ENCODE measurements around the gene COL27A1.

Gene COL27A1

DNA sequence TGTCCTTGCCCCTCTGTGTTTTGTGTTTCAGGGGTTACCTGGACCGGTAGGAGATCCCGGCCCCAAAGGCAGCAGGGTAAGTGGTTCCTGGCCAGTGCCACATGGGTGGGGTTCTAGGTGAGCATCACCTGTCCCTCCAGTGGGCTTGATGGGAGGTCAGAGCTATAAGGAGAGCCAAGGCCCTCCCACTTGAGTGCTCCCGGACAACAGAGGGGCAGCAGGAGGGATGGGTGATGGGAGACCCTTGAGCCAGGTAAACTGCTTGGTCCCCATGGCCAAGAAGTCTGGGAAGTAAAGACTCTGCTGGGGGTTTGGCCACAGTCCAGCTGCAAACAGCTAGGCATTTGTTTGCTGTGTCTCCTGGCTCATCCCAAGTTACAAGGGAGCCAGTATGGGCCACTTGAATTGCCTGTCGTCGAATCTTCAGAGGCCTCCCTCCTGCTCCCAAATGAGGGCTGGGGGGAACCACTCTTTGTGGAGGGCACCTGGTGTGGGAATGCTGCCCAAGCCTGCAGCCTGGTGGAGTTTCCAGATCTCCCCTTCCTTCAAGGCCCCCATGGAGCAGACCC lies 51.0 kb downstream of the COL27A1 start:
- Histone ChIP-seq H3K36me3 (peaks cover 44 to 99% (median 92%) of the 10 kb centered on the region in 11 experiments), H3K27ac (peak overlapping the region in 1 of 11 experiments; percentile 13; a peak in 1 of 22 replicates), H3K9ac (peak overlapping the region in 3 of 11 experiments; percentile 3 to 44 (median 43); a peak in 2 of 22 replicates)

DNA sequence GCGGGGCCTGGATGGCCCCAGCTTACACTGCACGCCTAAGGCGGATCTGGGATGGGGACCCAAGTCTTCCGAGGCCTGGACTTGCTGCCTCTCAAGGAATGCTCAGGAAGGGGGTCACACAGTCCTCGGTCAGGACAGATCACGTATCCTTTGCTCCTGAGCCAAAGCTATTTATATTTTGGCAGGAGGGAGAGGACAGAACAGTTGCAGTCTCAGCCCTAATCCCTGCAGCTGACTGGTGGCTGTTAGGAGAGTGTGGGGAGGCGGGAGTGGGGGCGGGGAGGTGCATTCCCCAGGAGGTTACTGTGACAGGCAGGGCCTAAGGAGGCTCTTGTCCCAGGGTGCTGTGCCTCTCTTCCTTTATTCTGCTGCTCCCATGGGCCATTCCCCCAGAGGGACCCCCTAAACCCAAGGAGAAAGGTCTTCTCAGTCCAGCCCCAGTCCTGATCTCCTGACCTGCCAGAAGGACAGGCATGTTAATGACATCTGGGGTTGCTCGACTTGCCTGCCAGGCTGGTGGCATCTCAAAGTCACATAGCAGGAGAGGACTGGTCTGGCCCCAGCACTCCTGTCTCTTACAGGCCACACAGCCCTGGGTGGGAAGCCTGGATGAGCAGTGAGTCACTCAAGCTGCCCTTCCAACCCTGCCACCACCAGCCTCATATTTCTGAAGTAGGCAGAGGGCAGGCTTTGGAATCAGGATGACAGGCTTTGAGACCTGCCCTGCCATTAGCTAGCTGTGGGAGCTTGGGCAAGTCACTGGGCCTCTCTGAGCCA lies 51.9 kb downstream of the COL27A1 start:
- H3K9me3 ChIP-seq (replicated peaks in 1 of 11), result no peaks in the 10 kb centered on the region
- H3K27ac ChIP-seq, result peak overlapping the region in 2 of 11 experiments; percentile 13 to 43; a peak in 3 of 22 replicates
- H3K4me3 ChIP-seq, result no peak overlapping the region
- H3K27me3 ChIP-seq, result no peaks in the 10 kb centered on the region
- peaks cover 0 to 40% (median 6%) of the 10 kb centered on the region in 11 experiments; a peak in 10 of 22 replicates for H4K20me1 ChIP-seq
- TF ChIP-seq Cebpa-rat (IDR thresholded peaks at IDR 0.05), result no peak
- peaks cover 0 to 67% (median 60%) of the 10 kb centered on the region in 10 experiments; a peak in 16 of 20 replicates for H3K4me1 ChIP-seq
- peaks cover 50 to 99% (median 92%) of the 10 kb centered on the region in 11 experiments for H3K36me3 ChIP-seq
- peak overlapping the region in 2 of 11 experiments; percentile 35 to 43; a peak in 2 of 22 replicates for H3K9ac ChIP-seq
- H3K4me2 ChIP-seq, result peak overlapping the region in 8 of 11 experiments; percentile 24 to 69 (median 52); a peak in 11 of 22 replicates

More for the DNA sequence above, 51.0 kb downstream of the COL27A1 start:
- no peaks in the 10 kb centered on the region for H3K9me3 ChIP-seq (replicated peaks in 1 of 11)
- peak overlapping the region in 8 of 11 experiments; percentile 24 to 69 (median 52); a peak in 14 of 22 replicates for H3K4me2 ChIP-seq
- H3K4me3 ChIP-seq, result no peak overlapping the region
- no peak for TF ChIP-seq Cebpa-rat (IDR thresholded peaks at IDR 0.05)
- H3K27me3 ChIP-seq, result no peaks in the 10 kb centered on the region
- peaks cover 0 to 69% (median 55%) of the 10 kb centered on the region in 10 experiments; a peak in 16 of 20 replicates for H3K4me1 ChIP-seq
- peaks cover 0 to 49% (median 7%) of the 10 kb centered on the region in 11 experiments; a peak in 10 of 22 replicates for H4K20me1 ChIP-seq

DNA sequence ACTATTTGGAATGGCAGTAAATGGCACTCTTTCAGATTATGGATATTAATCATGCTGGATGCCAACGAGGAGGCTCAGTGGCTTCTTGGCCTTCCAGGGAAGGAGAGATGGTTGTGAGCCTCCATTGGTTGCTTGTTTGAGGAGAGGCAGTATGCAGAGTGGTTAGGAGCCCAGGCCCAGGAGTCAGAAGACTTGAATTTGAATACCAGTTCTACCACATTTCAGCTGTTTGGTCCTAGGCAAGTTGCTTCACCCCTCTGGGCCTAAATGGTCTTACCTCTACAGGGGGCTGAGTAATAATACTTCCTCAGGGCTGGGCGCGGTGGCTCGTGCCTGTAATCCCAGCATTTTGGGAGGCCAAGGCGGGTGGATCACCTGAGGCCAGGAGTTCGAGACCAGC lies 52.5 kb downstream of the COL27A1 start:
- Histone ChIP-seq H3K4me2 (no peak overlapping the region), H3K4me3 (no peak overlapping the region), H3K4me1 (peaks cover 0 to 65% (median 58%) of the 10 kb centered on the region in 10 experiments; a peak in 16 of 20 replicates), H3K9me3 (replicated peaks in 1 of 11) (no peaks in the 10 kb centered on the region), H3K27me3 (no peaks in the 10 kb centered on the region), H4K20me1 (peaks cover 0 to 42% (median 6%) of the 10 kb centered on the region in 11 experiments; a peak in 9 of 22 replicates), H3K36me3 (peaks cover 57 to 100% (median 92%) of the 10 kb centered on the region in 11 experiments), H3K9ac (no peak overlapping the region), H3K27ac (no peak overlapping the region)
- no peak for TF ChIP-seq Cebpa-rat (IDR thresholded peaks at IDR 0.05)

DNA sequence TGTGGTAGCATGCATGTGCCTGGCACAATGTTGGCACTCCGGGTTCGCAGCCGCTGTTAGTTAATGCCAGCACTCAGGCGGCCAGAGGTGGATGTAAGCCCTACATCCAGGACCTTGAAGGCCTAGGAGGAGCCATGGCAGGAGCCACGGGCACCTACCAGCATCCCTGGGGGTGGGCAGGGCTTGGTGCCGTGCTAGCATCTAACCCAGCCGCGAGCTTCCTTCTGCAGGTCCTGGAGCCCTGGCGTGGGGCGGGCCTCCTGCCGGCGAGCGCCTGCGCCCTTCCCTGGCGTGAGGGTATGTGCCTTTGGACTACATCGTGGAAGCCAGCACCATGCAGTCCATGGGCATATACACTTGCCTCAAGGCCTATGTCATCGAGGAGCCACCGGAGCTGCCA lies 53.8 kb downstream of the COL27A1 start:
- peaks cover 0 to 63% (median 53%) of the 10 kb centered on the region in 10 experiments; a peak in 15 of 20 replicates for H3K4me1 ChIP-seq
- no peak for TF ChIP-seq Cebpa-rat (IDR thresholded peaks at IDR 0.05)
- no peaks in the 10 kb centered on the region for H3K27me3 ChIP-seq
- no peaks in the 10 kb centered on the region for H3K9me3 ChIP-seq (replicated peaks in 1 of 11)
- no peak overlapping the region for H3K9ac ChIP-seq
- peaks cover 0 to 46% (median 6%) of the 10 kb centered on the region in 11 experiments; a peak in 9 of 22 replicates for H4K20me1 ChIP-seq
- no peak overlapping the region for H3K4me3 ChIP-seq
- peaks cover 70 to 100% (median 95%) of the 10 kb centered on the region in 11 experiments for H3K36me3 ChIP-seq
- H3K4me2 ChIP-seq, result peak overlapping the region in 7 of 11 experiments; percentile 9 to 65 (median 55); a peak in 9 of 22 replicates
- no peak overlapping the region for H3K27ac ChIP-seq

DNA sequence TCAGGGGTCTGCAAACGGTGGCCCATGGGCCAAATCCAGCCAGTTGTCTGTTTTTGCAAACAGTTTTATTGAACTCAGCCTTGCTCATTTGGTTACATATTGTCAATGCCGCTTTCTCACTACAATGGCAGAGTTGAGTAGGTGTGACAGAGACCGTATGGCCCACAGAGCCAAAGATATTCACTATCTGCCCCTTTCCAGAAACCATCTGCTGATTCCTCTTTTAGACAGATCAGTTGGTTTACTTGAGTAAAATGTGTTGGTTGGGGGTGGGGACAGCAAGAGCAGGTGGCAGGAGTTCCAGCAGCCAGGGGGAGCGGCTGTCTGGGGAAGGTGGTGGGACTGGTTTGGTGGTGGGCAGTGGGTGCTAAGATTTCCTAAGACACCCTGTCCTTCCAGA lies 54.8 kb downstream of the COL27A1 start:
- Histone ChIP-seq H3K27me3 (no peaks in the 10 kb centered on the region), H3K4me3 (no peak overlapping the region), H4K20me1 (peaks cover 0 to 46% (median 6%) of the 10 kb centered on the region in 11 experiments; a peak in 9 of 22 replicates), H3K4me2 (peak overlapping the region in 6 of 11 experiments; percentile 29 to 65 (median 56); a peak in 10 of 22 replicates), H3K36me3 (peaks cover 77 to 100% (median 94%) of the 10 kb centered on the region in 11 experiments), H3K4me1 (peaks cover 0 to 63% (median 51%) of the 10 kb centered on the region in 10 experiments; a peak in 15 of 20 replicates), H3K9me3 (replicated peaks in 1 of 11) (no peaks in the 10 kb centered on the region), H3K27ac (no peak overlapping the region), H3K9ac (no peak overlapping the region; a peak in 1 of 22 replicates)
- no peak for TF ChIP-seq Cebpa-rat (IDR thresholded peaks at IDR 0.05)

DNA sequence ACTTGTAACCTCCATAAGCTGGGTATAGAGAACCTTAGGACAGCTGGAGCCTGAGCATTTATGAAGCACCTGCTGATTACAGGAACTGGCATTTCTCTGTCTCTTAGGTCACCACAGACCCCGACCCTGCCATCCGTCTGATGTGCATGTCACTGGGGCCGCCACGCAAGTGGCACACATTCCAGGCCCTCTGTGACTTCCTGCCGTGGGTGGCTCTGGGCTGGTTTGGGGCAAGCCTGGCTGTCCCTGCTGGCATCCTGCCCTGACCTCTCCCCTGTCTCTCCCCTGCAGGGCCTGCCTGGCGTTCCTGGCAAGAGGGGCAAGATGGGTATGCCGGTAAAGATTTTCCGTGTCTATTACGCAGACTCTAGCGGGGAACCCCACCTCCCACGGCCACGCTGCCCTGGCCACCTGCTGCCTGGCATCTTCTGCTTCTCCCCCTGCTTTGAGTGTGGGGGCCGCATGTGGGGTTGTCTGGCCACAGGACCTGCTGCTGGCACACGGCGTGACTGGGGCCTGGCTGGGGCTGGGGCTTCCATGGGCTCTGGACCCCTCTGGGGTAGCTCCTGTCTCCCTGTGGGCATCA lies 55.4 kb downstream of the COL27A1 start:
- peaks cover 0 to 61% (median 45%) of the 10 kb centered on the region in 10 experiments; a peak in 15 of 20 replicates for H3K4me1 ChIP-seq
- peak overlapping the region in 7 of 11 experiments; percentile 17 to 65 (median 55); a peak in 12 of 22 replicates for H3K4me2 ChIP-seq
- peaks cover 0 to 48% (median 6%) of the 10 kb centered on the region in 11 experiments; a peak in 10 of 22 replicates for H4K20me1 ChIP-seq
- TF ChIP-seq Cebpa-rat (IDR thresholded peaks at IDR 0.05), result no peak
- H3K27me3 ChIP-seq, result no peaks in the 10 kb centered on the region
- no peak overlapping the region for H3K9ac ChIP-seq
- no peaks in the 10 kb centered on the region for H3K9me3 ChIP-seq (replicated peaks in 1 of 11)
- H3K4me3 ChIP-seq, result no peak overlapping the region
- H3K27ac ChIP-seq, result no peak overlapping the region
- peaks cover 76 to 100% (median 94%) of the 10 kb centered on the region in 11 experiments for H3K36me3 ChIP-seq

DNA sequence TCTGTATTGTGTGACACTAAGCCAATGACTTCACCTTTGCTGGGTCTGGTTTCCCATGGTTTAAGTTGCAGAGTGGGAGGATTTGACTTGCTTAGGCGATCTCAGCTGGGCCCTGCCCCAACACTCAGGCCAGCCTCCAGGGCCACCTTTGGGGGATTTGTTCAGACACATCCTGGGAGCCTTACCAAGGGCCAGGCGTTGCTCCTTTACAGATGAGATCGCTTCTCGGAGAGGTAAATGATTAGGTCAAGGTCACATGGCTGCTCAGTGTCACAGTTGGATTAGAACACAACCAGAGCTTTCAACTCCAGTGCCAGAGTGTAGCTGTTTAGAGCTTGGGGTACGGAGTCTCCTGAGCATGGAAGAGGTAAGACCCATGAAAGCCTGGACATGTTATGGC lies 57.5 kb downstream of the COL27A1 start:
- TF ChIP-seq Cebpa-rat (IDR thresholded peaks at IDR 0.05), result no peak
- no peak overlapping the region for H3K27ac ChIP-seq
- H4K20me1 ChIP-seq, result peaks cover 0 to 64% (median 6%) of the 10 kb centered on the region in 11 experiments; a peak in 10 of 22 replicates
- H3K36me3 ChIP-seq, result peaks cover 70 to 100% (median 97%) of the 10 kb centered on the region in 11 experiments
- H3K4me1 ChIP-seq, result peaks cover 0 to 41% (median 30%) of the 10 kb centered on the region in 10 experiments; a peak in 14 of 20 replicates
- H3K4me2 ChIP-seq, result no peak overlapping the region
- H3K4me3 ChIP-seq, result no peak overlapping the region
- H3K9ac ChIP-seq, result no peak overlapping the region
- no peaks in the 10 kb centered on the region for H3K9me3 ChIP-seq (replicated peaks in 1 of 11)
- no peaks in the 10 kb centered on the region for H3K27me3 ChIP-seq

DNA sequence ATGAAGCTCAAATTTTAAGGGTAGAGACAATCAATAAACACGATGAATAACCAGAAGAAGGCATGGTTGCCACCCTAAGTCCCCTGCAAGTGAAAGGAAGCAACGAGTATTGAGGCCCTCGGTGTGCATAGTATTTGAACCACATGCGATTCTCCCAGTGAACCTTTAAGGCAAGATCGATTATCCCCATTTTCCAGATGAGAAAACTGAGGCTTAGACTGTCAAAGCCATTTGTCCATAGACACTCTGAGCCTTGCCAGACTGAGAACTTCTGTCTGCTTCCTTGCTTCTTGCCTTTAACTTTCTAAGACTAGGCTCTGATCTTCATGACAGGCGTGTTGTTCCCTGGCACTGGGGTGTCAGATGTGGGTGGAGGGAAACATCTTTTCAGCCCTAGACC lies 58.2 kb downstream of the COL27A1 start:
- Histone ChIP-seq H3K36me3 (peaks cover 64 to 100% (median 92%) of the 10 kb centered on the region in 11 experiments), H3K9ac (no peak overlapping the region; a peak in 1 of 22 replicates), H4K20me1 (peaks cover 0 to 63% (median 6%) of the 10 kb centered on the region in 11 experiments; a peak in 10 of 22 replicates), H3K4me3 (no peak overlapping the region), H3K27ac (no peak overlapping the region), H3K4me1 (peaks cover 0 to 38% (median 30%) of the 10 kb centered on the region in 10 experiments; a peak in 14 of 20 replicates), H3K9me3 (replicated peaks in 1 of 11) (no peaks in the 10 kb centered on the region), H3K27me3 (no peaks in the 10 kb centered on the region), H3K4me2 (no peak overlapping the region)
- no peak for TF ChIP-seq Cebpa-rat (IDR thresholded peaks at IDR 0.05)

Data from BLaER1 treated with 17β-estradiol and CSF1 and Interleukin-3, amounts not matched to agents 10 nM and 100 nM (cell line).